Upper lobe of left lung (tissue), 4 donors: ENCODE data around the gene CCKAR.

ENCODE experiments used
- CTCF ChIP-seq, 6 experiments: fragments of 450-650 bp in 4 of 6; fragments of 200-600 bp in 2 of 6; sonication (generic) in 2 of 6; IDR thresholded peaks; one replicate each; pipeline ENCODE4 v1.5.1; 2016 to 2019; ENCODE audit warnings: antibody characterized with exemption in 6 of 6
- EP300 ChIP-seq, 4 donors: sonication (generic); formaldehyde crosslinking; IDR thresholded peaks; one replicate each; pipeline ENCODE4 v1.5.1; 2017; ENCODE audit warnings: antibody characterized with exemption in 4 of 4, control low read depth in 2 of 4
- POLR2A ChIP-seq, 4 donors: fragments of 450-650 bp; IDR thresholded peaks; one replicate each; pipeline ENCODE4 v1.5.1; 2016 to 2017; ENCODE audit warnings: antibody characterized with exemption in 4 of 4, mild to moderate bottlenecking in 2 of 4
- POLR2AphosphoS5 ChIP-seq, 2 donors: sonication (generic); formaldehyde crosslinking; IDR thresholded peaks; one replicate each; pipeline ENCODE4 v1.5.1; 2017; ENCODE audit warnings: antibody characterized with exemption in 2 of 2

DNA sequence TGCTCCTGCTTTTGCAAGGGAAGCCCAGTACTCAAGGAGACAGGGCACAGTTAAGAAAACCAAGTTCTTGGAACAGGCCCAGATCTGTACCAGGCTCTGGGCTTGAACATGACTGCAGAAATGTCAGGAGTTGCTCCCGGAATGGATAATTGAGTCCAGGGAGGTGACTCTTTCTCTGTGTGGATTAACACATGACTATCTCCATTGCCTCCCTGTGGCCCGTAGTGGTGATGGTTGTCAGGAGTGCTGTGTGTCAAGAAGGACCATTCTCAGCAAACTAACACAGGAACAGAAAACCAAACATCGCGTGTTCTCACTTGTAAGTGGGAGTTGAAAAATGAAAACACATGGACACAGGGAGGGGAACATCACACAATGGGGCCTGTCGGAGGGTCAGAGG is 39.9 kb downstream of the CCKAR start:
- TF ChIP-seq CTCF (IDR thresholded peaks at IDR 0.05) (no peak), POLR2A (IDR thresholded peaks at IDR 0.05) (no peak), POLR2AphosphoS5 (IDR thresholded peaks at IDR 0.05) (no peak), EP300 (IDR thresholded peaks at IDR 0.05) (no peak)
